RKO (cell line): ENCODE results near the gene EFNB3.

Source experiments
- DNase-seq: peaks from one replicate; pipeline ENCODE4 v3.0.0-alpha.2; 2016; ENCODE audit warnings: low spot score

Gene EFNB3

GRCh38 chr17:7717756-7718350 lies 12.9 kb downstream of the EFNB3 start:
- DNase-seq, result no peak

- DNase-seq, result no peak
Measured at GRCh38 chr17:7719661-7720060, 14.7 kb downstream of the EFNB3 start.

GRCh38 chr17:7720125-7720524 lies 15.1 kb downstream of the EFNB3 start:
- no peak for DNase-seq

- DNase-seq, result no peak
Measured at GRCh38 chr17:7721612-7722011, 16.6 kb downstream of the EFNB3 start.

GRCh38 chr17:7727886-7728285 lies 22.9 kb downstream of the EFNB3 start:
- DNase-seq, result no peak

DNA sequence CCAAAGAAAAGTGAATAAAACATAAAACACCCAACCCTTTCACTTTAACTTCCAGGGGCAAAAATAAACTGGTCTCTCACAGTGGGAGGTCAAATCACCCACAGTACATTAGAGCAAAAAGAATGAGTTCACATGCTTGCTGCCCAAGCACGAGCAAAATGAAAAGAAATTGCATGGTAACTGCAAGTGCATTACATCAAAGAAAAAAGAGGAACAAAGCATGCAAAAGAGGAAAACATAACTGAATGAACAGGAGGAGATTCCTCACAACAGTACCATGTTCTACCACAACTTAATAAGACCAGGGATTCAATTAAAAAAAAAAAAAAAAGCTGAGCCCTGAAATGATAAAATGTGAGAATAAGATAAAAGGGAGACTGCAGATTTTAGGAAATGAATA lies 24.8 kb downstream of the EFNB3 start:
- no peak for DNase-seq

GRCh38 chr17:7732981-7733539 lies 28.1 kb downstream of the EFNB3 start:
- DNase-seq, result no peak

GRCh38 chr17:7737601-7738000 lies 32.6 kb downstream of the EFNB3 start:
- DNase-seq, result no peak

DNA sequence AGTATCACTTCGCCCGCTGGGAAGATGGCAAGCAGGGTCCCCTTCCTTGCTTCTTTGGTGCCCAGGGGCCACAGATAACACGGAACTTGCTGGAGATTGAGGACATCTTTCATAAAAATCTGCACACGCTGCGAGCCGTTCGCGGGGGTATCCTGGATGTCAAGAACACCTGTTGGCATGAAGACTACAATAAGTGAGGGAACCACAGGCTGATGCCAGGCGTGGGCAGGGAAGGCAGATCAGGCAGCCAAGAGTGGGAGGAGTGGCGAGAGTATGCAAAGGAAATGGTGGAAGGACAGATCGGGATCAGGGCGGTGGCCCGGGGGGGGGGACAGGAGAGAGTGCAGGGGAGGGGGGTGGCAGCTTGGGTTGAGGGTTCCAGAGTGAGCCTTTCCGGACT lies 34.7 kb downstream of the EFNB3 start:
- DNase-seq, result no peak

GRCh38 chr17:7740481-7741001 lies 35.5 kb downstream of the EFNB3 start:
- DNase-seq, result no peak

DNA sequence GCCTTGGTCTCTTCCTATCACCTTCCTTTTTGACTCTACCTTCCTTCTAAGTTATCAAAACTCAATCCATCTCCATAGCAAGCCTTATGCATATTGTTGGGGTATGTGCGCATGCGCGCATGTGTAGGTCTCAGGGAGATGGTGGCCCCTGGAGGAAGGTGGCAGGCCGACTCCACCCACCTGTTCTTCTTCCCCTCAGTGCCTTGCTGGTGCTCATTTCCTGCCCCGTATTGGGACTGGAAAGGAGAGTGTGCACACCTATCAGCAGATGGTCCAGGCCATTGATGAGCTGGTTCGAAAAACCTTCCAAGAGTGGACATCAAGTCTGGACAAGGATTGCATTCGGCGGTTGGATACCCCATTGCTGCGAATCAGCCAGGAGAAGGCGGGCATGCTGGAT lies 37.7 kb downstream of the EFNB3 start:
- no peak for DNase-seq

GRCh38 chr17:7744416-7744815 lies 39.4 kb downstream of the EFNB3 start:
- DNase-seq, result no peak

GRCh38 chr17:7745748-7746470 lies 40.9 kb downstream of the EFNB3 start:
- peak; percentile 72 for DNase-seq

GRCh38 chr17:7747635-7748071 lies 42.7 kb downstream of the EFNB3 start:
- DNase-seq, result no peak

GRCh38 chr17:7748076-7748775 lies 43.2 kb downstream of the EFNB3 start:
- no peak for DNase-seq

- peak; percentile 80 for DNase-seq
Measured at GRCh38 chr17:7750321-7750821, 45.4 kb downstream of the EFNB3 start.

DNA sequence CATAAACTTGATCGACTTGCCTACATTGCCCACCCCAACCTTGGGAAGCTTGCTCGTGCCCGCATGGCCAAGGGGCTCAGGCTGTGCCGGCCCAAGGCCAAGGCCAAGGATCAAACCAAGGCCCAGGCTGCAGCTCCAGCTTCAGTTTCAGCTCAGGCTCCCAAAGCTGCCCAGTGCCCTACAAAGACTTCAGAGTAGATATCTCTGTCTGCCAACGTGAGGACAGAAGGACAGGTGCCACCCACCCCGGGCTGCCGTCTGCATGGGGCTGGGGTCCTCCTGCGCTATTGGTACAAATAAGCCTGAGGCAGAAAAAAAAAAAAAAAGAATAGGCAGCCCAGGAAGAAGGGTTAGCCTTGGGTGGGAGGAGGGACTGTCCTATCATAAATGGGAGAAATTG lies 49.7 kb downstream of the EFNB3 start:
- no peak for DNase-seq

GRCh38 chr17:7755095-7755890 lies 50.3 kb downstream of the EFNB3 start:
- DNase-seq, result no peak

DNA sequence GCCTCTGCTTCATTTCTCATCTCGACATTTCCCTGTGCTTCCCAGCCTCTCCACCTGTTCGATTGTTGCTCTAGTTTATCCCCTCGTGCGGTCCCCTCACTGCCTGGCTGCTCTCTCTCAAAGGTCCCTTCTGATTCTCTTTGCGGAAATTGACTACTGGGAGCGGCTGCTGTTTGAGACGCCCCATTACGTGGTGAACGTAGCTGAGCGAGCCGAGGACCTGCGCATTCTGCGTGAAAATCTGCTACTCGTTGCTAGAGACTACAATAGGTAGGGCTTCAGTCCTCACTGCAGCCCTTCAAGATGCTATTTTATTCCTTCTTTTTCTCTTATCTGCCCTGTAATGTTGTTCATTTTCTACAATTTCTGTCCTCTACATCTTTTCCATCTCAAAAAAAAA lies 52.0 kb downstream of the EFNB3 start:
- DNase-seq, result no peak
